ENCODE measurements around the gene DCDC2. TPM values are rescaled to one million over a fixed set of nuclear protein-coding genes. Genes with fewer than 3 reads are reported as not detected.
A peak's percentile ranks its signal among the peaks of the same experiment; 100 is the strongest.
"Not testable (repeated sequence)": the region's sequence is repeated elsewhere in the genome, so short reads cannot be mapped to it uniquely, and the experiment has no call there.

DCDC2 gene
- total RNA-seq, 1 experiment from 2014 or later = 5.6 TPM

GRCh38 chr6:24214984-24215383, 142.9 kb downstream of the DCDC2 start:
- H4K20me1 ChIP-seq (ENCODE audit: insufficient read depth) = no peaks in the 10 kb centered on the region
- no TSS peak for BruUV-seq (replicated peaks)
- no peak overlapping the region for H3K27ac ChIP-seq
- no peaks in the 10 kb centered on the region for H3K27me3 ChIP-seq (ENCODE audit: insufficient read depth, low read depth)
- no peak overlapping the region for H2AFZ ChIP-seq
- POLR2A ChIA-PET (ENCODE audit: unreplicated experiment) = no interaction called here
- no peak overlapping the region for H3K4me3 ChIP-seq
- no peaks in the 10 kb centered on the region for H3F3A ChIP-seq (ENCODE audit: insufficient read depth, low read depth)
- no peak for DNase-seq
- H3K9me2 ChIP-seq (ENCODE audit: insufficient read depth) = no peaks in the 10 kb centered on the region
- H3K4me1 ChIP-seq (replicated peaks; ENCODE audit: insufficient read depth) = no peaks in the 10 kb centered on the region
- intact Hi-C loops (cut with micrococcal nuclease; ENCODE audit: unreplicated experiment) = no loop called here
- no peak for TF ChIP-seq EZH2 (IDR thresholded peaks at IDR 0.05; ENCODE audit: low read depth)
- TF ChIP-seq, protein P1, sequence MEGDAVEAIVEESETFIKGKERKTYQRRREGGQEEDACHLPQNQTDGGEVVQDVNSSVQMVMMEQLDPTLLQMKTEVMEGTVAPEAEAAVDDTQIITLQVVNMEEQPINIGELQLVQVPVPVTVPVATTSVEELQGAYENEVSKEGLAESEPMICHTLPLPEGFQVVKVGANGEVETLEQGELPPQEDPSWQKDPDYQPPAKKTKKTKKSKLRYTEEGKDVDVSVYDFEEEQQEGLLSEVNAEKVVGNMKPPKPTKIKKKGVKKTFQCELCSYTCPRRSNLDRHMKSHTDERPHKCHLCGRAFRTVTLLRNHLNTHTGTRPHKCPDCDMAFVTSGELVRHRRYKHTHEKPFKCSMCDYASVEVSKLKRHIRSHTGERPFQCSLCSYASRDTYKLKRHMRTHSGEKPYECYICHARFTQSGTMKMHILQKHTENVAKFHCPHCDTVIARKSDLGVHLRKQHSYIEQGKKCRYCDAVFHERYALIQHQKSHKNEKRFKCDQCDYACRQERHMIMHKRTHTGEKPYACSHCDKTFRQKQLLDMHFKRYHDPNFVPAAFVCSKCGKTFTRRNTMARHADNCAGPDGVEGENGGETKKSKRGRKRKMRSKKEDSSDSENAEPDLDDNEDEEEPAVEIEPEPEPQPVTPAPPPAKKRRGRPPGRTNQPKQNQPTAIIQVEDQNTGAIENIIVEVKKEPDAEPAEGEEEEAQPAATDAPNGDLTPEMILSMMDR (conservative IDR thresholded peaks at IDR 0.05) = no peak
- H3K4me2 ChIP-seq = no peak overlapping the region
- H3K79me2 ChIP-seq (ENCODE audit: low read depth) = no peaks in the 10 kb centered on the region
- H3K9me3 ChIP-seq (ENCODE audit: insufficient read depth, low read depth) = no peaks in the 10 kb centered on the region
- H3K36me3 ChIP-seq (ENCODE audit: low read depth) = no peaks in the 10 kb centered on the region
- CTCF ChIA-PET = no interaction called here

- Histone ChIP-seq H3K27me3 (ENCODE audit: insufficient read depth, low read depth) (no peaks in the 10 kb centered on the region), H3K4me2 (no peak overlapping the region), H3K4me1 (replicated peaks; ENCODE audit: insufficient read depth) (no peaks in the 10 kb centered on the region), H4K20me1 (ENCODE audit: insufficient read depth) (no peaks in the 10 kb centered on the region), H3K79me2 (ENCODE audit: low read depth) (no peaks in the 10 kb centered on the region), H3K4me3 (no peak overlapping the region), H3K36me3 (ENCODE audit: low read depth) (no peaks in the 10 kb centered on the region), H3K27ac (no peak overlapping the region), H3F3A (ENCODE audit: insufficient read depth, low read depth) (no peaks in the 10 kb centered on the region), H3K9me3 (ENCODE audit: insufficient read depth, low read depth) (no peaks in the 10 kb centered on the region), H2AFZ (no peak overlapping the region), H3K9me2 (ENCODE audit: insufficient read depth) (no peaks in the 10 kb centered on the region)
- intact Hi-C loops (cut with micrococcal nuclease; ENCODE audit: unreplicated experiment) = loop anchor here (10.0 kb wide), 1 partner anchor 143 kb away; no protein-coding TSS in a partner anchor
- ChIA-PET POLR2A (ENCODE audit: unreplicated experiment) (no interaction called here), CTCF (interaction anchor here (0.6 kb wide), 1 partner anchor 187 kb away, joined by 3 read pairs; no protein-coding TSS in a partner anchor)
- TF ChIP-seq EZH2 (IDR thresholded peaks at IDR 0.05; ENCODE audit: low read depth) = no peak
- TF ChIP-seq, protein P1 (conservative IDR thresholded peaks at IDR 0.05) = no peak
- no TSS peak for BruUV-seq (replicated peaks)
- no peak for DNase-seq
These were observed 150.4 kb downstream of the DCDC2 start for GRCh38 chr6:24207413-24207812.

DNA sequence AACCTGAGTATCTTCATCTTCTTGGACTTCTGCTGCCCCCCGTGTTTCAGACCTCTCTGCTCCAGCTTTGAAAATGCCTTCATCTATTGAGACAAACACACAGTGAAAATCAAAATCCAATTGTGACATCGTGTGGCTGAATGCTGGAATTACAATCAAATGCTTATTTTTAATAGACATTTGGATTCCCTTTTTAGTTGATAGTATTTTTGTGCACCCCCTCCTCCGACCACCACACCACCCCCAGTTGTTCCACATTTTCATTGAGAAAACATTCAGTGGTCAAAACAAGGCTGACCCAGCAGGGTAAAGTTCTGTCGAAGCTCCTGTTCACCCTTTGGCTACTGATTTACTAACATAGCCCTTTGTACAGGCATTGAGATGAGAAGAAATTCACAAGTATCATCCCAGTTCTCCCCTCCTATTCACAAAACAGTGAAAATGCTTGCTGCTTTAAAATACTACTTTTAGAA, 152.8 kb downstream of the DCDC2 start:
- H3K4me3 ChIP-seq = no peak overlapping the region
- no peaks in the 10 kb centered on the region for H3K36me3 ChIP-seq (ENCODE audit: low read depth)
- ChIA-PET POLR2A (ENCODE audit: unreplicated experiment) (no interaction called here), CTCF (interaction anchor here (0.6 kb wide), 1 partner anchor 97 kb away, joined by 3 read pairs; no protein-coding TSS in a partner anchor)
- TF ChIP-seq EZH2 (IDR thresholded peaks at IDR 0.05; ENCODE audit: low read depth) = no peak
- TF ChIP-seq, protein P1 (conservative IDR thresholded peaks at IDR 0.05) = peak; percentile 75
- H3K4me2 ChIP-seq = no peak overlapping the region
- no peak overlapping the region for H2AFZ ChIP-seq
- DNase-seq = peak in 1 of 2 experiments; percentile 7
- H3K79me2 ChIP-seq (ENCODE audit: low read depth) = no peaks in the 10 kb centered on the region
- no peaks in the 10 kb centered on the region for H3K9me3 ChIP-seq (ENCODE audit: insufficient read depth, low read depth)
- H3K4me1 ChIP-seq (replicated peaks; ENCODE audit: insufficient read depth) = no peaks in the 10 kb centered on the region
- no TSS peak for BruUV-seq (replicated peaks)
- intact Hi-C loops (cut with micrococcal nuclease; ENCODE audit: unreplicated experiment) = loop anchor here (10.0 kb wide), 1 partner anchor 140 kb away; no protein-coding TSS in a partner anchor
- no peaks in the 10 kb centered on the region for H3K9me2 ChIP-seq (ENCODE audit: insufficient read depth)
- H3F3A ChIP-seq (ENCODE audit: insufficient read depth, low read depth) = no peaks in the 10 kb centered on the region
- H3K27ac ChIP-seq = no peak overlapping the region
- H4K20me1 ChIP-seq (ENCODE audit: insufficient read depth) = no peaks in the 10 kb centered on the region
- H3K27me3 ChIP-seq (ENCODE audit: insufficient read depth, low read depth) = no peaks in the 10 kb centered on the region

- BruUV-seq (replicated peaks); H3K4me1 ChIP-seq (replicated peaks; ENCODE audit: insufficient read depth); CTCF ChIA-PET; H4K20me1 ChIP-seq (ENCODE audit: insufficient read depth); H3K36me3 ChIP-seq (ENCODE audit: low read depth); H2AFZ ChIP-seq; H3K9me3 ChIP-seq (ENCODE audit: insufficient read depth, low read depth); POLR2A ChIA-PET (ENCODE audit: unreplicated experiment); H3K27me3 ChIP-seq (ENCODE audit: insufficient read depth, low read depth); H3K9me2 ChIP-seq (ENCODE audit: insufficient read depth); DNase-seq; H3K4me2 ChIP-seq; H3K4me3 ChIP-seq; H3K27ac ChIP-seq; H3F3A ChIP-seq (ENCODE audit: insufficient read depth, low read depth); H3K79me2 ChIP-seq (ENCODE audit: low read depth): not testable (repeated sequence)
- intact Hi-C loops (cut with micrococcal nuclease; ENCODE audit: unreplicated experiment) = loop anchor here (10.0 kb wide), 1 partner anchor 139 kb away; no protein-coding TSS in a partner anchor
These were observed 153.7 kb downstream of the DCDC2 start for GRCh38 chr6:24204113-24204512.
